ENCODE measurements around the gene CCDC6.

- TF ChIP-seq EZH2 (IDR thresholded peaks at IDR 0.05; ENCODE audit: low read length) (no peak), CTCF (optimal IDR thresholded peaks at IDR 0.05 in 1 of 3, IDR thresholded peaks at IDR 0.05 in 1 of 3, conservative IDR thresholded peaks at IDR 0.05 in 1 of 3; ENCODE audit: extremely low read depth in 1 of 3, insufficient read depth in 2 of 3, low read length in 3 of 3) (no peak)
Observed at GRCh38 chr10:59892697-59893096, 13.7 kb downstream of the CCDC6 start.

Data from keratinocyte (primary cell).